Adrenal gland (tissue), 5 donors: Measurements from ENCODE around the gene AGPS.

Experiments used
- POLR2A ChIP-seq, 2 donors: fragments of 450-650 bp; IDR thresholded peaks; one replicate each; pipeline ENCODE4 v1.6.1; 2017; ENCODE audit warnings: antibody characterized with exemption in 2 of 2, mild to moderate bottlenecking in 2 of 2, moderate library complexity in 1 of 2
- TF ChIP-seq, protein P1 (sequence below), 6 experiments: fragments of 450-650 bp in 4 of 6; fragments of 200-600 bp in 2 of 6; sonication (generic) in 1 of 6; IDR thresholded peaks; 1 replicate in 5 of 6; 2 replicates in 1 of 6; pipeline versions ENCODE4 v1.5.1 to v1.8.0; 2016 to 2021; ENCODE audit warnings: antibody characterized with exemption in 6 of 6, mild to moderate bottlenecking in 2 of 6, moderate library complexity in 1 of 6
- donor health status: DM: no; HTN: no; CAD: no.

DNA sequence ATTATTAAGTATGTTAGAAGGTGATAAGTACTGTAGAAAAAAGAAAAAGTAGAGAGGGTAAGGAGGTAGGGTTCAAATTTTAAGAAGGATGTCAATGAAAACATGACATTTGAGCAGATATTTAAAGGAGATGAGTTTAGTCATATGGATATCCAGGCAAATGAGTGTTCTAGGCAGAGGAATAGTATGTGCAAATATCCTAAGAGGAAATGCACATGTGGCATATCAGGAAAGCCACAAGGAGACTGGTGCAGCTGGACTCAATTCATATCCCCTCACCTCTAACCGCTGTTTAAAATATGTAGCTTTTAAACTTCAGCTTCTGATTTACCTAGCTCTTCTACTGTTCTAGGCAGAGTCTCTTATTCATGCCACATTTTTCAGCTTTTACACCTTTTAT is 9.5 kb downstream of the AGPS start:
- TF ChIP-seq, protein P1, sequence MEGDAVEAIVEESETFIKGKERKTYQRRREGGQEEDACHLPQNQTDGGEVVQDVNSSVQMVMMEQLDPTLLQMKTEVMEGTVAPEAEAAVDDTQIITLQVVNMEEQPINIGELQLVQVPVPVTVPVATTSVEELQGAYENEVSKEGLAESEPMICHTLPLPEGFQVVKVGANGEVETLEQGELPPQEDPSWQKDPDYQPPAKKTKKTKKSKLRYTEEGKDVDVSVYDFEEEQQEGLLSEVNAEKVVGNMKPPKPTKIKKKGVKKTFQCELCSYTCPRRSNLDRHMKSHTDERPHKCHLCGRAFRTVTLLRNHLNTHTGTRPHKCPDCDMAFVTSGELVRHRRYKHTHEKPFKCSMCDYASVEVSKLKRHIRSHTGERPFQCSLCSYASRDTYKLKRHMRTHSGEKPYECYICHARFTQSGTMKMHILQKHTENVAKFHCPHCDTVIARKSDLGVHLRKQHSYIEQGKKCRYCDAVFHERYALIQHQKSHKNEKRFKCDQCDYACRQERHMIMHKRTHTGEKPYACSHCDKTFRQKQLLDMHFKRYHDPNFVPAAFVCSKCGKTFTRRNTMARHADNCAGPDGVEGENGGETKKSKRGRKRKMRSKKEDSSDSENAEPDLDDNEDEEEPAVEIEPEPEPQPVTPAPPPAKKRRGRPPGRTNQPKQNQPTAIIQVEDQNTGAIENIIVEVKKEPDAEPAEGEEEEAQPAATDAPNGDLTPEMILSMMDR (IDR thresholded peaks at IDR 0.05) = no peak
- TF ChIP-seq POLR2A (IDR thresholded peaks at IDR 0.05) = no peak
